SKM-1 treated with dmso at 0.1 percent for 144 hours (cell line): ENCODE data around the gene PIM1.
A peak's percentile ranks its signal among the peaks of the same experiment; 100 is the strongest.
"Not testable (repeated sequence)": the region's sequence is repeated elsewhere in the genome, so short reads cannot be mapped to it uniquely, and the experiment has no call there.

Experiments
- DNase-seq: peaks from one replicate; lab custom pipeline; 2025; ENCODE audit not compliant: unreplicated experiment; lab: John Stamatoyannopoulos, UW

Gene PIM1

GRCh38 chr6:37170273-37171200, 585 bp downstream of the PIM1 start:
- DNase-seq: peak; percentile 26

GRCh38 chr6:37171201-37171969, 1.4 kb downstream of the PIM1 start:
- DNase-seq: no peak

GRCh38 chr6:37171970-37172812, 2.2 kb downstream of the PIM1 start:
- DNase-seq: peak; percentile 86

GRCh38 chr6:37172912-37173492, 3.0 kb downstream of the PIM1 start:
- DNase-seq: no peak

- no peak for DNase-seq
Observed at GRCh38 chr6:37173493-37174195, 3.7 kb downstream of the PIM1 start.

GRCh38 chr6:37174196-37174514, 4.2 kb downstream of the PIM1 start:
- no peak for DNase-seq

GRCh38 chr6:37174515-37175331, 4.8 kb downstream of the PIM1 start:
- DNase-seq: no peak

GRCh38 chr6:37175332-37176267, 5.6 kb downstream of the PIM1 start:
- DNase-seq: no peak

GRCh38 chr6:37176268-37177076, 6.5 kb downstream of the PIM1 start:
- no peak for DNase-seq

GRCh38 chr6:37177077-37177934, 7.4 kb downstream of the PIM1 start:
- DNase-seq: peak; percentile 52

GRCh38 chr6:37177935-37178517, 8.1 kb downstream of the PIM1 start:
- no peak for DNase-seq

- no peak for DNase-seq
Observed at GRCh38 chr6:37180075-37180474, 10.1 kb downstream of the PIM1 start.

- DNase-seq: not testable (repeated sequence)
Observed at GRCh38 chr6:37180610-37181009, 10.7 kb downstream of the PIM1 start.

- DNase-seq: peak; percentile 97
Observed at GRCh38 chr6:37182736-37183590, 13.0 kb downstream of the PIM1 start.
